Left ventricle myocardium inferior (tissue), 1 donor: ENCODE measurements around the gene KIF17. TPM values are rescaled to one million over a fixed set of nuclear protein-coding genes. Genes with fewer than 3 reads are reported as not detected.

Experiments used
- DNase-seq: peaks from one replicate; pipeline ENCODE4 v3.0.0-alpha.2; 2020
- H3K27ac ChIP-seq: fragments of 200-600 bp; replicated peaks from 2 replicates; pipeline ENCODE4 v1.8.0; 2021
- H3K27me3 ChIP-seq: fragments of 200-600 bp; 2 replicates; pipeline ENCODE4 v1.8.0; 2021; ENCODE audit warnings: low read depth
- H3K36me3 ChIP-seq: fragments of 200-600 bp; 2 replicates; pipeline ENCODE4 v1.8.0; 2021
- H3K4me1 ChIP-seq: fragments of 200-600 bp; 2 replicates; pipeline ENCODE4 v1.8.0; 2021
- H3K4me3 ChIP-seq: fragments of 200-600 bp; 2 replicates; pipeline ENCODE4 v1.8.0; 2021; ENCODE audit warnings: mild to moderate bottlenecking, moderate library complexity
- H3K9me3 ChIP-seq: fragments of 200-600 bp; replicated peaks from 2 replicates; pipeline ENCODE4 v1.8.0; 2021
- CTCF ChIP-seq: fragments of 200-600 bp; IDR thresholded peaks from 2 replicates; pipeline ENCODE4 v1.8.0; 2021; ENCODE audit warnings: antibody characterized with exemption, mild to moderate bottlenecking, borderline replicate concordance
- intact Hi-C: fragments of 100-400 bp; cut with micrococcal nuclease; formaldehyde crosslinking; loops from one replicate; pipeline ENCODE4 v1.11.0; 2022
- total RNA-seq: library from RNA; stranded (reverse); fragmentation: NEBNext Ultra II Directional; extraction: Animal tissue kit (Norgen Biotek cat#: 25700); gene quantifications from one replicate; pipeline ENCODE4 v1.2.1, GENCODE V29; 2021
- donor health status: DM: no; HTN: yes; CAD: no; lungs with severe emphysema.

Gene KIF17
- total RNA-seq, 1 donor from 2014 or later, result 4.6 TPM

DNA sequence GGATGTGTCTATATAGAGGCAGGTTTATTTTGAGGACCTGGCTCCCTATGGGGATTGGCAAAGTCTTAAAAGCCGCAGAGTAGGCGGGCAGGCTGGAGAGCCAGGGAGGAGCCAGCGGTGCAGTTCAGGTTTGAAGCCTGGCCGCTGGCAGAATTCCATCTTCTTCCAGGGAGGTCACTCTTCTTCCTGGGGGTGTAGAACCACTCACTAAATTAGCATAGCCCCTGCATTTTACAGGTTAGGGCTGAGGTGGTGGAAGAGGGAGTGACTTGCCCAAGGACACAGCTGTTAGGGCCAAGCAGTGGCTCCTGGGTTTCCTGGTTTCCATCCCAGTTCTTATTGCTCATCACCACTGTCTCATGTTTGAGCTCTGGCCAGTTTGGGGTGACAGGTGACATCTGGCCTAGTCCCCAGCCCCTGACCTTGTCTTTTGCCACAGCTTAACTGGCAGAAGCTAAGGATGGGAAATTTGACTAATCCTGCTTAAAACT, 83.2 kb downstream of the KIF17 start:
- H3K27me3 ChIP-seq, result no peaks in the 10 kb centered on the region
- no peak for DNase-seq
- intact Hi-C loops, result loop anchor here (5.0 kb wide), 1 partner anchor 57 kb away; no protein-coding TSS in a partner anchor
- peak overlapping the region; percentile 100 for H3K4me3 ChIP-seq
- H3K9me3 ChIP-seq, result no peaks in the 10 kb centered on the region
- H3K36me3 ChIP-seq, result peaks cover 34% of the 10 kb centered on the region
- H3K4me1 ChIP-seq, result peaks cover 42% of the 10 kb centered on the region
- no peak for TF ChIP-seq CTCF
- H3K27ac ChIP-seq, result peak overlapping the region; percentile 100

DNA sequence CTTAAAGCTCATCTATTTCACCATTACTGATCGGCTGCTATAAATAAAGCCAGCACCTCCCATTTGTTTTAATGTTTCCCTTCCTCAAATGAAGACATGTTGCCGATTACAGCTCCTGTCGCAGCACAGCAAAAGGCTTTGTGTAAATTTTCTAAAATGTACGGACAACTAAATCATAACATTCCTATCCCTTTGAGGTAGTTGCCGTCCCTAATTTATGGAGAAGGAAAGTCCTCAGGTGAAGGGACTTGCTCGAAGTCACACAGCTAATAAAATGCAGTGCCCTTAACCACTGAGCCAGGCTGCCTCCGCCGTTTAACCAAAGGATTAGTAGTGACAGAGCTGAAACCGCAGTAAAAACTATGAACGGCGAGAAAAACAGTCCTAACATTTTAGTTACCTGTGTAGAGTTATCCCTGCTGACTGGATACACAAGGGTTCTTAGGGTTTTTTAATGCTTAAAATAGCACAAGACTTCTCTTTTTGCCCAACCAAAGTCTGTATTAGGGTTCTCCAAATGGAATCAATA, 83.7 kb downstream of the KIF17 start:
- Histone ChIP-seq H3K27me3 (no peaks in the 10 kb centered on the region), H3K27ac (peak overlapping the region; percentile 100), H3K4me3 (peak overlapping the region; percentile 100), H3K4me1 (peaks cover 41% of the 10 kb centered on the region), H3K9me3 (no peaks in the 10 kb centered on the region), H3K36me3 (peaks cover 29% of the 10 kb centered on the region)
- no peak for TF ChIP-seq CTCF
- no peak for DNase-seq
- intact Hi-C loops, result loop anchor here (5.0 kb wide), 1 partner anchor 57 kb away; no protein-coding TSS in a partner anchor

DNA sequence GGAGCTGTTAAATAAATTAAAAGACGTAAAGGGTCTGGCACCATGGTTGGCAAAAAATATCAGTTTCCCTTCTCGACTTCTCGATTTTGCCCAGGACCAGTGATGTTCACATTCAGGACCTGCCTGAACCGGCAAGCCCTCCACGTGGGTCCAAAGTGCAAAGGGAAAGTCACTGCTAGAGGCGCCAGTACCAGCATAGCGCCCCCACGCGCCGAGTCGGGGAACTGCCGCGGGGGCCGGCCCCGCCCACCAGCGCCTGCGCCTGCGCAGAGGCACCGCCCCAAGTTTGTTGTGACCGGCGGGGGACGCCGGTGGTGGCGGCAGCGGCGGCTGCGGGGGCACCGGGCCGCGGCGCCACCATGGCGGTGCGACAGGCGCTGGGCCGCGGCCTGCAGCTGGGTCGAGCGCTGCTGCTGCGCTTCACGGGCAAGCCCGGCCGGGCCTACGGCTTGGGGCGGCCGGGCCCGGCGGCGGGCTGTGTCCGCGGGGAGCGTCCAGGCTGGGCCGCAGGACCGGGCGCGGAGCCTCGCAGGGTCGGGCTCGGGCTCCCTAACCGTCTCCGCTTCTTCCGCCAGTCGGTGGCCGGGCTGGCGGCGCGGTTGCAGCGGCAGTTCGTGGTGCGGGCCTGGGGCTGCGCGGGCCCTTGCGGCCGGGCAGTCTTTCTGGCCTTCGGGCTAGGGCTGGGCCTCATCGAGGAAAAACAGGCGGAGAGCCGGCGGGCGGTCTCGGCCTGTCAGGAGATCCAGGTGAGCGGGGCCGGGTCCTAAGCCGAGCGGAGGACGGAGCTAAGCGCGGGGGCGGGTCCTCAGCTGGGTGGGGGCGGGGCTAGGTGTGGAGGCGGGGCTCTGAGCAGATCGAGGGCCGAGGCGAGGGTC, 84.4 kb downstream of the KIF17 start, which contains the start of gene PINK1:
Gene PINK1 (plus strand): TSS at position 269 of the 875 bp plus-strand sequence. CDS start 91 bp downstream, at position 360.
- Histone ChIP-seq H3K4me3 (peak within 1 kb of the TSS; percentile 100), H3K27ac (peak within 1 kb of the TSS; percentile 100), H3K27me3 (no peaks in the 10 kb centered on the region), H3K4me1 (peaks cover 41% of the 10 kb centered on the region), H3K36me3 (peaks cover 22% of the 10 kb centered on the region), H3K9me3 (no peaks in the 10 kb centered on the region)
- intact Hi-C loops, result loop anchor here (5.0 kb wide), 1 partner anchor 56 kb away; no protein-coding TSS in a partner anchor
- TF ChIP-seq CTCF, result peak; percentile 99
- DNase-seq, result peak; percentile 77

GRCh38 chr1:20632386-20632785, 85.4 kb downstream of the KIF17 start:
- H3K27ac ChIP-seq, result no peak overlapping the region
- peaks cover 41% of the 10 kb centered on the region for H3K4me1 ChIP-seq
- intact Hi-C loops, result loop anchor here (5.0 kb wide), 1 partner anchor 55 kb away; no protein-coding TSS in a partner anchor
- no peaks in the 10 kb centered on the region for H3K27me3 ChIP-seq
- DNase-seq, result no peak
- H3K4me3 ChIP-seq, result no peak overlapping the region
- no peaks in the 10 kb centered on the region for H3K9me3 ChIP-seq
- no peak for TF ChIP-seq CTCF
- peaks cover 12% of the 10 kb centered on the region for H3K36me3 ChIP-seq

GRCh38 chr1:20630729-20631128, 87.1 kb downstream of the KIF17 start:
- H3K4me1 ChIP-seq, result peaks cover 27% of the 10 kb centered on the region
- H3K27me3 ChIP-seq, result no peaks in the 10 kb centered on the region
- H3K9me3 ChIP-seq, result no peaks in the 10 kb centered on the region
- TF ChIP-seq CTCF, result no peak
- DNase-seq, result no peak
- H3K36me3 ChIP-seq, result no peaks in the 10 kb centered on the region
- H3K4me3 ChIP-seq, result no peak overlapping the region
- H3K27ac ChIP-seq, result no peak overlapping the region
- intact Hi-C loops, result loop anchor here (5.0 kb wide), 1 partner anchor 53 kb away; no protein-coding TSS in a partner anchor
